OCI-LY7 (cell line): ENCODE measurements around the gene TUBA1A. TPM values are rescaled to one million over a fixed set of nuclear protein-coding genes. Genes with fewer than 3 reads are reported as not detected.

Source experiments
- BruUV-seq: library from RNA; stranded (reverse); fragments of 400-500 nt; replicated peaks from 2 replicates; lab custom pipeline; 2021; lab: Mats Ljungman, UMichigan
- CTCF ChIA-PET: fragments of 300-600 bp; sonication (Branson Sonifier 250); formaldehyde crosslinking; loops from one replicate; lab custom pipeline; 2022; ENCODE audit warnings: antibody characterized with exemption; ENCODE audit not compliant: unreplicated experiment; lab: Charles Lee
- POLR2A ChIA-PET: fragments of 300-600 bp; sonication (Branson Sonifier 250); formaldehyde crosslinking; loops from one replicate; lab custom pipeline; 2022; ENCODE audit warnings: antibody characterized with exemption; lab: Charles Lee
- DNase-seq: peaks from one replicate; pipeline ENCODE4 v3.0.0-alpha.2; 2015; ENCODE audit warnings: low spot score
- H2AFZ ChIP-seq: fragments of 200-600 bp; sonication (generic), shearing (Covaris generic); 2 replicates; pipeline ENCODE4 v1.6.1; 2014; ENCODE audit warnings: mild to moderate bottlenecking, antibody characterized with exemption, low read length, moderate library complexity
- H3K27ac ChIP-seq: fragments of 200-600 bp; sonication (generic); 2 replicates; pipeline ENCODE4 v1.5.1; 2014; ENCODE audit warnings: mixed run types, low read depth, mild to moderate bottlenecking, moderate library complexity, low read length, inconsistent platforms; ENCODE audit not compliant: poor library complexity, severe bottlenecking
- H3K36me3 ChIP-seq: fragments of 200-600 bp; sonication (generic); 2 replicates; pipeline ENCODE4 v1.6.1; 2014; ENCODE audit warnings: mild to moderate bottlenecking, antibody characterized with exemption, low read length, moderate library complexity, mixed read lengths; ENCODE audit not compliant: insufficient read depth
- H3K4me1 ChIP-seq: fragments of 200-600 bp; sonication (generic); 2 replicates; pipeline ENCODE4 v1.5.1; 2014; ENCODE audit warnings: mild to moderate bottlenecking, low read length; ENCODE audit not compliant: insufficient read depth, poor library complexity, severe bottlenecking
- H3K4me2 ChIP-seq: fragments of 200-600 bp; sonication (generic); 2 replicates; pipeline ENCODE4 v1.6.1; 2014; ENCODE audit warnings: mild to moderate bottlenecking, low read length
- H3K4me3 ChIP-seq: fragments of 200-600 bp; sonication (generic); 2 replicates; pipeline ENCODE4 v1.5.1; 2014; ENCODE audit warnings: mild to moderate bottlenecking, low read depth, low read length; ENCODE audit not compliant: poor library complexity, severe bottlenecking
- H3K79me2 ChIP-seq: fragments of 200-600 bp; sonication (generic); 2 replicates; pipeline ENCODE4 v1.6.1; 2016; ENCODE audit warnings: low read depth, mild to moderate bottlenecking, low read length, moderate library complexity, mixed read lengths; ENCODE audit not compliant: insufficient read depth
- H3K9me2 ChIP-seq: fragments of 200-600 bp; sonication (generic); 2 replicates; pipeline ENCODE4 v1.6.1; 2016; ENCODE audit warnings: mild to moderate bottlenecking, low read length, mixed read lengths; ENCODE audit not compliant: insufficient read depth
- H3K9me3 ChIP-seq: fragments of 200-600 bp; sonication (generic); 2 replicates; pipeline ENCODE4 v1.6.1; 2014; ENCODE audit warnings: mild to moderate bottlenecking, mixed run types, low read length, mixed read lengths
- H4K20me1 ChIP-seq: fragments of 200-600 bp; sonication (generic); 2 replicates; pipeline ENCODE4 v1.6.1; 2014; ENCODE audit warnings: mild to moderate bottlenecking, antibody characterized with exemption, low read length, moderate library complexity, mixed read lengths; ENCODE audit not compliant: insufficient read depth
- CTCF ChIP-seq: fragments of 200-600 bp; sonication (generic); conservative IDR thresholded peaks from 2 replicates; pipeline ENCODE4 v1.5.1; 2014; ENCODE audit warnings: mild to moderate bottlenecking, antibody characterized with exemption, low read length, moderate library complexity, mixed read lengths
- EZH2phosphoT487 ChIP-seq: fragments of 200-600 bp; sonication (generic); IDR thresholded peaks from 2 replicates; pipeline ENCODE4 v1.6.1; 2018; ENCODE audit warnings: low read depth, borderline replicate concordance, mild to moderate bottlenecking, mixed run types, antibody characterized with exemption, low read length, moderate library complexity, mixed read lengths
- intact Hi-C: fragments of 100-400 bp; cut with micrococcal nuclease; formaldehyde crosslinking; loops from one replicate; pipeline ENCODE4 v1.10.0; 2022; ENCODE audit not compliant: unreplicated experiment
- total RNA-seq, 2 experiments: library from RNA; depleted of rRNA in 1 of 2; stranded (reverse); fragments of >200 nt in 1 of 2; shearing (Covaris generic) in 1 of 2; gene quantifications; 2 replicates each; pipeline ENCODE4 v1.2.3, GENCODE V29; 2014 to 2022

TUBA1A gene
- total RNA-seq, 2 experiments from 2014 or later = 136 to 214 TPM

- Histone ChIP-seq H3K79me2 (no peaks in the 10 kb centered on the region), H3K36me3 (no peaks in the 10 kb centered on the region), H3K9me2 (no peaks in the 10 kb centered on the region), H2AFZ (no peak overlapping the region), H4K20me1 (no peaks in the 10 kb centered on the region), H3K9me3 (no peaks in the 10 kb centered on the region), H3K27ac (no peak overlapping the region), H3K4me3 (no peak overlapping the region), H3K4me1 (no peaks in the 10 kb centered on the region), H3K4me2 (no peak overlapping the region)
- CTCF ChIA-PET = no interaction called here
- no peak for TF ChIP-seq CTCF
- DNase-seq = no peak
- POLR2A ChIA-PET = no interaction called here
- no TSS peak for BruUV-seq
- intact Hi-C loops = no loop called here
Observed at GRCh38 chr12:49228653-49229052, 39.8 kb upstream of the TUBA1A start.

DNA sequence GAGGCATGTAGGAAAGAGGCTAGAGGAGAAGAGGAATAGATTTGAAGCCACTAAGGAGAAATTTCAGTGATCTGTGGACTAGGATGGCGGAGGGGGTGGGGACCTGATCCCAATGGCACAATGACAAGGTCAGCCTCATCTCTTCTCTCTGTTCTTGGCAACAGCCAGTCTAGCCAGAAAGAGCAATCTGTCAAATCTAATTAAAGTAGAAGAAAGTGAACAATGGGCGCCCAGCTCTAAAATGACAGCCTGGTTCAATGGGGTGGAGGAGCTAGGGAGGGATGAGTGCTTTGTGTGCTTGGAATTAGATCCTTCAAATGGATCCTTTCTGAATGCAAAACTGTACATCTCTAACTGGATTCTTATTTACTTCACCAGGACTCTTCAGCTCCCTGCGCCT lies 38.8 kb upstream of the TUBA1A start:
- Histone ChIP-seq H2AFZ (no peak overlapping the region), H3K4me1 (no peaks in the 10 kb centered on the region), H3K27ac (no peak overlapping the region), H3K4me2 (no peak overlapping the region), H3K9me2 (no peaks in the 10 kb centered on the region), H4K20me1 (no peaks in the 10 kb centered on the region), H3K9me3 (no peaks in the 10 kb centered on the region), H3K36me3 (no peaks in the 10 kb centered on the region), H3K4me3 (no peak overlapping the region), H3K79me2 (no peaks in the 10 kb centered on the region)
- intact Hi-C loops = no loop called here
- CTCF ChIA-PET = no interaction called here
- no TSS peak for BruUV-seq
- no peak for DNase-seq
- no peak for TF ChIP-seq CTCF
- TF ChIP-seq EZH2phosphoT487 = no peak
- POLR2A ChIA-PET = interaction anchor here (0.6 to 0.9 kb wide), 2 partner anchors 12 to 19 kb away, joined by 3 read pairs; no protein-coding TSS in a partner anchor

DNA sequence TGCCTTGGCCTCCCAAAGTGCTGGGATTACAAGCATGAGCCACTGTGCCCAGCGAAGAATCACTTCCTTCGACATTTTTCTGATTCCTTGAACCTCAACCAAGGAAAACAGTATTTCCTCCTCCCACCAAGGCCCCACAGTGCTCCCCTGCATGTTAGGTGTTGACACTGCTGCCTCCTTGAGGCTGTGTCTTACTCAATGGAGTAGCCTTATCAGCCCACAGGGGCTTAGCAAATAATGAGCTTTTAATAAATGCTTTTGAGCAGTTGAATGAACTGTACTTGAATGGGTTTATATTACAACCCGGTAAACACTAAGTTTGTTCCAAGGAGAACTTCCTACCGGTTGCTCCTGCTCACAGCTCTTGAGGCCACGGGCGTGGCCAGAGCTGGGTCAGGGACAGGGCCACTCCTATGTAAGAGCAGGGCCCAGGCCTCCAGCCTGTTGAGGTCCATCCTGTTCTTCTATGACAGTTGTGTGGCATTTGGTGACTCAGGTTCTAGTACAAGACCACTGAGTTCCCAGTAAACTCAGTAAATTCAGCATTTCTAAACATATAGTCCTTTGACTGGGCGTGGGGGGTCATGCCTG lies 36.8 kb upstream of the TUBA1A start:
- Histone ChIP-seq H3K9me3 (no peaks in the 10 kb centered on the region), H2AFZ (no peak overlapping the region), H3K4me2 (no peak overlapping the region), H3K27ac (no peak overlapping the region), H3K4me1 (no peaks in the 10 kb centered on the region), H3K4me3 (no peak overlapping the region), H3K36me3 (no peaks in the 10 kb centered on the region), H3K9me2 (no peaks in the 10 kb centered on the region), H4K20me1 (no peaks in the 10 kb centered on the region), H3K79me2 (no peaks in the 10 kb centered on the region)
- CTCF ChIA-PET = interaction anchor here (0.5 kb wide), 1 partner anchor 1106 kb away, joined by 3 read pairs; the partner anchor contains the start of gene PFKM
- intact Hi-C loops = no loop called here
- POLR2A ChIA-PET = interaction anchor here (0.5 to 0.9 kb wide), 3 partner anchors 18 to 259 kb away, joined by 3 read pairs; no protein-coding TSS in a partner anchor
- BruUV-seq = no TSS peak
- TF ChIP-seq EZH2phosphoT487 (no peak), CTCF (no peak)
- DNase-seq = no peak
